Effector CD8-positive, alpha-beta T cell (primary cell): ENCODE measurements around the gene IL17F.
"Not testable (repeated sequence)": the region's sequence is repeated elsewhere in the genome, so short reads cannot be mapped to it uniquely, and the experiment has no call there.

Experiments used
- DNase-seq: peaks from one replicate; lab custom pipeline; 2025; lab: John Stamatoyannopoulos, UW

IL17F gene

DNA sequence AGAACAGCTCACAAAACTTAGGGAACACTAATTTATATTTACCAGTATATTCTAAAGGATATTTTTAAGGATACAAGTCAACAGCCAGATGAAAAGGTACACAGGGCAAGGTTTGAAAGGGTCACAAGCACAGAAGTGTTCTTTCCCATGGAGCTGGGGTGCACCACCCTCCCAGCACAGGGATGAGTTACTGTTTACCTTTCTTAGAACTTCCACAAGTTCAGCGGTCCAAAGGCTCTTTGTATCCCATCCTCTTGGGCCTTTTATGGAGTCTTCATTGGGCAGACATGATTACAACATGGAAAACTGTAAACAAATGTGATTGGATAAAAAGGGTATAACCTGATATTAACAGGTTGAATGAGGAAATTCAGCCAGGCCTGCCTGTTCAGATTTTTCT, 1.1 kb upstream of the IL17F start:
- DNase-seq = no peak

GRCh38 chr6:52243282-52243893, 912 bp downstream of the IL17F start:
- DNase-seq = no peak

- no peak for DNase-seq
Measured at GRCh38 chr6:52241819-52242218, 2.5 kb downstream of the IL17F start.

- DNase-seq = no peak
Measured at GRCh38 chr6:52233975-52234823, 10.1 kb downstream of the IL17F start.

DNA sequence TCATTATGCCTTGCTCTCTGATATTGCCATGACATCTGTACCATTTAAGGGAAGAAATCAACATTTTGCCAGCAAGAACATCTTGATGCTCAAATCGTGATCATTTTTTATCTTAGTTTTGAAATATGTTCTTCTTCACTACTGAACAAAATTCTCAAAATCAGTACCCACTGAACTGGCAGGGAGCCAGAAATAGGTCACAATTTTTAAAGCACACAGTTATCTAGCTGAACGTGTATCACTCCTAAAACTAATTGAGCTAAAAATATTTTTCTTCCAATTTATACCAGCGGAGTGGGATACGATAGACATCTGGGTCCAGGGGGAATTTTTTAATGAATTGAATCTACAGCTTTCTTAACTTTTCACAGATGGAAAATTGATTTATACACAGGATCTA, 11.3 kb downstream of the IL17F start:
- DNase-seq = no peak

DNA sequence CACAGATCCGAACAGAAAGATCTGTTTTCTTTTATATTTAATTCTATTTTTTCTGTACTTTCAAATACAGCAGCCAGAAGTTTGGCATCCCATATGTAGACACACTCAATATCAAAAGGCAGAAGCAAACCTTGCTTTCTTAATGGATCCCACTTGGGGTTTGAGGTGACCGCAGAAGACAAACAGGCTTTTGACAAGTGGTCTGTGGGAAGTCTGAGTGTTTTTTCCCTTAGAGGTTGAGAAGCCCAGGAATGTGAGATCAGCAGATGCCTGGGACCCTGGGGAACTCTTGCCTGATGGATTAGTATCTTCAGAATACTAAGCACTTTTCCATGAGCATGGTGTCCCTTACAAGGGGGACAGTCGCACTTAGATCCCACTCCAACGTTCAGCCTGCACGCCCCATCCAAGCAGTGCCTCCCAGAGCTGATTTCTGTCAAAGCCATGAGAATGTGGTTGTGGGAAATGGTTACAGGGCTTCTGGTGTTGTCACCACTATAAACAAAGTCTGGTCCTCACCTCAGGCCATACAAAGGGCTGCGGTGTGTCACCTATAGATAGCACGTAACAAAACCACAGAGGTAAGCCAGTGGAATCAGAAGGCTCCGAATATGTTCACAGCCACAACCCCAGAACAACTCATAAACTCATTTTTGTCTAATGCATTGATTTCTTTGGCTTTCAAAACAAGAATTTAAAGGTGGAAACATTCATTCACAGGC, 12.7 kb downstream of the IL17F start:
- no peak for DNase-seq

- DNase-seq = no peak
Measured at GRCh38 chr6:52230685-52231084, 13.6 kb downstream of the IL17F start.

GRCh38 chr6:52227495-52227894, 16.8 kb downstream of the IL17F start:
- DNase-seq = no peak

- no peak for DNase-seq
Measured at GRCh38 chr6:52221302-52221701, 23.0 kb downstream of the IL17F start.

GRCh38 chr6:52217761-52218160, 26.5 kb downstream of the IL17F start:
- DNase-seq = no peak

DNA sequence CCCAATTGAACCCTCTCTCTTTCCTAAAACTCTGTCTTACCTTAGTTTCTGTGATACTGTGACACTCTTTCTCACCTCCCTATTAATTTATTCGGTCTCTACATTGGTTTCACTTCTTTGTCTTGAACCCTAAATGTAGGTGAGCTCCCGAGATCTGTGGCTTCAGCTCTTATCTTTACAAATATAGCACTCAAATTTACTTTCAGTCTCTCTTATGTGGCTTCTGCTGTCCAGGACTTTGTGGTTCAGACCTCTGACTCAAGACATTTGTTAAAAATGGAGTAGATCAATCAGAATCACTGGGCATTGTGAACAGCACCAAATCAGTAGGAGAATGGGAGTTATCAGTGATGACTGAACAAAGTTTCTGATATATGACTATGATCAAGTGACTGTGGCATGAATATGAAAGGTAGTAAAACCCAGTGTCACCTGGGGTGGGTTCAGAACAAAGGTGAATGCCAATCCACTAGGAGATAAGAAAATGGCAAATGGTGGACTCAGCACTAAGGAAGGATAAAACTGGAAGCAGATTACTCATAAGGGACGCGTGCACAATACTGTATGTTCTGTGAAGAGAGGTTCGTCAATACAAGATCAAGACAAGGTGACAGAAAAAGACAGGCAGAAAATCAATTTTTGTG, 27.2 kb downstream of the IL17F start:
- no peak for DNase-seq

- DNase-seq = no peak
Measured at GRCh38 chr6:52215787-52216186, 28.5 kb downstream of the IL17F start.

GRCh38 chr6:52213127-52213526, 31.2 kb downstream of the IL17F start:
- no peak for DNase-seq

- no peak for DNase-seq
Measured at GRCh38 chr6:52210227-52210626, 34.1 kb downstream of the IL17F start.

- no peak for DNase-seq
Measured at GRCh38 chr6:52209770-52210169, 34.5 kb downstream of the IL17F start.

GRCh38 chr6:52208612-52209011, 35.7 kb downstream of the IL17F start:
- no peak for DNase-seq

DNA sequence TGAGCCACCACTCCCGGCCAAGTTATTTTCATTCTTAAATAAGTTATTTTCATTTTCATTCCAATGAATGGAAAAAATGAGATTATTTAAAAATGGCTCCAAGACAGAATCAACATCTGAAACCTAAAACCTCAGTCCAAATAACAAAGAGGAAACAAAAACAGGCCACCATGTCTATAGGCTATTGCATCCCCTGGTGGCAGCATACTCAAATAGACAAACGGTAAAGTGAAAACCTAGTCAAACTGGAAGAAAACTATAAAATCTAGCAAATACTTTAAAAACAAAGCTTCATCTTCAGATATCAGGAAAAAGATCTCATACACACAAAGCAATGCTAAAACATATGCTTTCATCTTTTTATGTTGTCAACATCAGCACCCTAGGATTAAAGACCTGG, 37.2 kb downstream of the IL17F start:
- no peak for DNase-seq

- DNase-seq = no peak
Measured at GRCh38 chr6:52201493-52201892, 42.8 kb downstream of the IL17F start.

GRCh38 chr6:52201046-52201445, 43.3 kb downstream of the IL17F start:
- no peak for DNase-seq

GRCh38 chr6:52200088-52200487, 44.2 kb downstream of the IL17F start:
- not testable (repeated sequence) for DNase-seq

DNA sequence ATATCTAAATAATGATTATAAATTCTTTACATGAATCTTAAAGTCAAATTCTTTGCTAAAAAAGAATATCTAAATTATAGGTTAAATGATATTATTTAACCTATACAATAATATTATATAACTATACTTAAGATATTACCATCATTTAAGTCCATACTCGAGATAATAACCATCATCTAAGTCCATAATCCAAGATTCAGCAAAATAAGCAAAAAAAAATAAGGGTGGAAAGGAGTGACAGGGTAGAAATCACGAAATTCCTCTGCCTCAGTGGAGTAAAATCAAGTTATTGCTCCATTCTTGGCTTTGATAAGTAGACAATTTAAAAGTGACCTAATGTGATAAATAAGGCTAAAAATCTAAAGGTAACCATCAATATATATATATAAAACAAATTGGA, 48.4 kb downstream of the IL17F start:
- no peak for DNase-seq

DNA sequence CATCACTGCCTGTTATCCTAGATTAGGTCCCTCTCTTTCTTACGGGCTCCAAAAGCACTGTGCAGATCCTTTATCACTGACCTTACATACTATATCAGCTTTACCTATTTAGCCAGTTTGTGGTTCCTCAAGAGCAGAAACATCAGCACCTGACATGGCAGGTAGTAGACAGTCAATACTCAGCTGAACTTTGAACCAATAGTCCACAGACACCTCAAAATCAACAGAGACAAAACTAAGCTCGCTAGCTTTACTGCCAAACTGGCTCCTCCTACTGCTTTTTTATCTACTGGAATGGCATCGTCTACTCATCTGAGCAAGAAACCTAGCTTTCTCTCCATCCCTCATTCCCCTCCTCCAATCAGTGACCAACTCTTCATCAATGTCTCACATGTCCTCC, 52.5 kb downstream of the IL17F start:
- DNase-seq = no peak
